Bronchial epithelial cell (primary cell): ENCODE measurements around the gene PSMD6. TPM values are rescaled to one million over a fixed set of nuclear protein-coding genes. Genes with fewer than 3 reads are reported as not detected.
A peak's percentile ranks its signal among the peaks of the same experiment; 100 is the strongest.

Source experiments
- DNase-seq: peaks from one replicate; pipeline ENCODE4 v3.0.0-alpha.2; 2010; ENCODE audit warnings: low read depth
- FAIRE-seq: peaks from 2 replicates; lab custom pipeline; 2011; peaks lifted over from hg19 to GRCh38; lab: Jason Lieb, UNC
- H3K27me3 ChIP-seq: 2 replicates; pipeline ENCODE4 v1.5.1; 2011; ENCODE audit warnings: low read length; ENCODE audit not compliant: control insufficient read depth, insufficient read depth
- H3K36me3 ChIP-seq: 2 replicates; pipeline ENCODE4 v1.5.1; 2011; ENCODE audit warnings: low read length; ENCODE audit not compliant: control insufficient read depth, insufficient read depth
- H3K4me3 ChIP-seq: 2 replicates; pipeline ENCODE4 v1.5.1; 2011; ENCODE audit warnings: mild to moderate bottlenecking, low read depth, low read length, control low read depth
- total RNA-seq: library from RNA; depleted of rRNA; stranded (reverse); fragments of >200 nt; gene quantifications from 2 replicates; pipeline ENCODE4 v1.2.1, GENCODE V29; 2014
- TF ChIP-seq, protein P1 (sequence below): IDR thresholded peaks from 2 replicates; pipeline ENCODE4 v1.5.1; 2011; ENCODE audit warnings: mild to moderate bottlenecking, moderate library complexity, low read length, control low read depth, inconsistent platforms; ENCODE audit not compliant: insufficient read depth, severe bottlenecking

The PSMD6 gene
- total RNA-seq, 1 donor from 2014 or later = 52.9 TPM

DNA sequence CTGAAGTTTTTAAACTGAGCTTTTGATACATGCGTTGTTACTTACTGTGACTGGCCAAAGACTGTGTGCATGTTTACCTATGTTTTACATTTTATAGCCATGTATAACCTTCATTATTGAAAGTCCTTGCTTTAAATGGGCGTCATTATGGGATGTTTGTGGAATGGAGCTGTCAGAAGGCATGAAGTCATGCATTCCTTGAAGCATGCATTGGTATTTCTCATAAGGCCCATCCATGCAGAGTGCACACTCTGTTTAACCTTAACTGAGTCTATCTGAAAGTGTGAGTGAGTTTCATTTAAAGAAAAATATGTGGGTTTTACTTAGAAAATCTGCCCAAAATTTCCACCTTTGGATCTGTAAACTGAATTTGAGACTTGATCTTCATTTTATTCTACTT is 51.1 kb downstream of the PSMD6 start:
- Histone ChIP-seq H3K27me3 (no peaks in the 10 kb centered on the region), H3K36me3 (peaks cover 1% of the 10 kb centered on the region), H3K4me3 (no peak overlapping the region)
- TF ChIP-seq, protein P1, sequence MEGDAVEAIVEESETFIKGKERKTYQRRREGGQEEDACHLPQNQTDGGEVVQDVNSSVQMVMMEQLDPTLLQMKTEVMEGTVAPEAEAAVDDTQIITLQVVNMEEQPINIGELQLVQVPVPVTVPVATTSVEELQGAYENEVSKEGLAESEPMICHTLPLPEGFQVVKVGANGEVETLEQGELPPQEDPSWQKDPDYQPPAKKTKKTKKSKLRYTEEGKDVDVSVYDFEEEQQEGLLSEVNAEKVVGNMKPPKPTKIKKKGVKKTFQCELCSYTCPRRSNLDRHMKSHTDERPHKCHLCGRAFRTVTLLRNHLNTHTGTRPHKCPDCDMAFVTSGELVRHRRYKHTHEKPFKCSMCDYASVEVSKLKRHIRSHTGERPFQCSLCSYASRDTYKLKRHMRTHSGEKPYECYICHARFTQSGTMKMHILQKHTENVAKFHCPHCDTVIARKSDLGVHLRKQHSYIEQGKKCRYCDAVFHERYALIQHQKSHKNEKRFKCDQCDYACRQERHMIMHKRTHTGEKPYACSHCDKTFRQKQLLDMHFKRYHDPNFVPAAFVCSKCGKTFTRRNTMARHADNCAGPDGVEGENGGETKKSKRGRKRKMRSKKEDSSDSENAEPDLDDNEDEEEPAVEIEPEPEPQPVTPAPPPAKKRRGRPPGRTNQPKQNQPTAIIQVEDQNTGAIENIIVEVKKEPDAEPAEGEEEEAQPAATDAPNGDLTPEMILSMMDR = no peak
- FAIRE-seq (no peak), DNase-seq (peak; percentile 43)

DNA sequence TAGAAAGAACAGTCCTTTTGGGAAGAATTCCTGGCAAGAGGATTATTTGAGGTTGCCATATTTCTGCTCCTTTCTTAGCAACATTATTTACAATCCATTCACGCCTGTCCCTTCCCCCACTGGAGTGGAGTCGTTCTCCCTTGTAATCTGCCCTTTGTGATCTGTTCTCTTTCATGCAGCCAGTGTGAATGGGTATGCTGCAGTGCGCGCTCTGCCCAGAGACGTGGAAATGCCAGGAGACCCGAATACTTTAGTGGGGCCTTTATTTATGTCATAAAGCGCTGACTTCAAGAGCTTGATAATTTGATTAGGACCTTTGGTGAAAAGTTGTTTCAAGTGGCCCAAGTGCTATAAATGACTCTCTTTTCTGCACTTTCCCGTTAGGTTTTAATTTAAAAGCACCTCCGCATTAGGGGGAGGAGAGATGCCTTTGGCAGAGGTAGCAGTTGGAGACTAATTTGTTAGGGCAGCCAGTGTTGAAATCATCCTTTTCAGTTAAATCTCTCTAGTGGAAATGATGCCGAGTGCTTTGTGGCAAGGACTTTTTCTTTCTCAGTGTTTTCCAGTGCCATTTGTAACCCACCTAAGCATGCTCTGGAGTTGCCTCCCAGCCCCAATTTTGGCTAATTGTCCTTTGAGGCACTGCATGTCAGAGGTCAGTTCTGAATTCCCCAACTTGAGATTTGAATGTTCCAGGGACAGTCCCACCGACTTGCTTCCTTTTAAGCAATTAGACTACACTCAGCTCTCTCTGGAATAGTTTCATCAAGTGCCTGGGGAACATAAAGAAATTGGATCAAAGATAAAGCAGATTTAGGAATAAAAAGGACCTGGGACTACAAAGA is 52.4 kb downstream of the PSMD6 start:
- no peak for FAIRE-seq
- TF ChIP-seq, protein P1 = no peak
- Histone ChIP-seq H3K4me3 (no peak overlapping the region), H3K27me3 (no peaks in the 10 kb centered on the region), H3K36me3 (peaks cover 1% of the 10 kb centered on the region)
- DNase-seq = no peak

DNA sequence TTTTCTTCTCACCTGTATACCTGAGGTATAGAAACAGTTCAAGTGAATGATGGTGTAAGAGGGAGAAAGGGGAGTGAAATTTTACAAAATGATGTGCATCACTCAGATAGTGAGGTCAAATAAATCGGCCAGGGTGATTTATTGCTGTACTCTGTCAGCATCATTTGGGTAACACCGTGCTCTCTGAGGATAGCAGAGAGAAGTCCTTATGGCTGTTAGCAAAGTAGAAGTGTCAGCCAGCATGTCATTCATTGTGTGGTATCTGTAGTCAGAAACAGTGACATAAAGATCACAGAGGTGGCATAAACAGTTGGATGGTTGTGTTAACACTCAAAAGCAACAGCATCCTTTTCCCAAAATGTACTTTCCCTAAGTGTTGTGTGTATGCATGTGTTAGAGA is 53.4 kb downstream of the PSMD6 start:
- Histone ChIP-seq H3K4me3 (no peak overlapping the region), H3K36me3 (peaks cover 1% of the 10 kb centered on the region), H3K27me3 (no peaks in the 10 kb centered on the region)
- TF ChIP-seq, protein P1 = no peak
- FAIRE-seq (peak; percentile 7), DNase-seq (no peak)

DNA sequence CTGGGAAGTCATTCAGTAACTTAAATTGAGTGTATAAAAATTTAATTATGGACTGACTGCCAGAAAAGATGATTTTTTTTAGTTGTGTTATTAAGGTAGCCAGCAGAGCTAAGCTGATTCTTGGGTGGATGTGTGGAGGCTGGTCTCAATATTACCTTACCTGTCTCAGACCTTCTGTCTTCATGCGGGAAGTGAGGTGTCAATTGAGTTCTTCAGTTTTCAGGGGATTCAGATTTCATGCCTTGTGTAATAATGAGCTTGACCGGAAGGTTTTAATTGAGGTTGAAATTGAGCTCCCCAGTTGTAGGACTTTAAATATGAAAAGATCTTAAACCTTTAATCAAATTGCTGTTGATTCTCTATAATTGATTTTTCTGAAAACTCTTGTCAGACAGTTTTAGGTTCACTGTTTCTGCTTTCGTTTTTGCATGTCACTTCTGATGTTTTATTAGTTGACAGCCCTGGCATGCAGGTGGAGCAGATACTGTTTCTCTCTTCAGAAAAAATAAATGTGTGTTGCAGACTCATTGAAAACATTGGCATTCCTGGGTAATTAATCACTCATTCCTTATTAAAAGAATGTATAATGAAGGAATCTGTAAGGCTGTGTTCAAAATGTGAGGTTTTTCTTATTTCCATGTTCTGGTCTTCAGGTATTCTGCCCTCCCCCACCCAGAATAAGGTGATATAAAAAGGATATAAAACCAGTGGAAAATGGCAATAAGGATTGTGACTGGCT is 54.5 kb downstream of the PSMD6 start:
- Histone ChIP-seq H3K36me3 (peaks cover 1% of the 10 kb centered on the region), H3K27me3 (no peaks in the 10 kb centered on the region), H3K4me3 (no peak overlapping the region)
- no peak for FAIRE-seq
- DNase-seq = peak; percentile 60
- TF ChIP-seq, protein P1 = no peak

DNA sequence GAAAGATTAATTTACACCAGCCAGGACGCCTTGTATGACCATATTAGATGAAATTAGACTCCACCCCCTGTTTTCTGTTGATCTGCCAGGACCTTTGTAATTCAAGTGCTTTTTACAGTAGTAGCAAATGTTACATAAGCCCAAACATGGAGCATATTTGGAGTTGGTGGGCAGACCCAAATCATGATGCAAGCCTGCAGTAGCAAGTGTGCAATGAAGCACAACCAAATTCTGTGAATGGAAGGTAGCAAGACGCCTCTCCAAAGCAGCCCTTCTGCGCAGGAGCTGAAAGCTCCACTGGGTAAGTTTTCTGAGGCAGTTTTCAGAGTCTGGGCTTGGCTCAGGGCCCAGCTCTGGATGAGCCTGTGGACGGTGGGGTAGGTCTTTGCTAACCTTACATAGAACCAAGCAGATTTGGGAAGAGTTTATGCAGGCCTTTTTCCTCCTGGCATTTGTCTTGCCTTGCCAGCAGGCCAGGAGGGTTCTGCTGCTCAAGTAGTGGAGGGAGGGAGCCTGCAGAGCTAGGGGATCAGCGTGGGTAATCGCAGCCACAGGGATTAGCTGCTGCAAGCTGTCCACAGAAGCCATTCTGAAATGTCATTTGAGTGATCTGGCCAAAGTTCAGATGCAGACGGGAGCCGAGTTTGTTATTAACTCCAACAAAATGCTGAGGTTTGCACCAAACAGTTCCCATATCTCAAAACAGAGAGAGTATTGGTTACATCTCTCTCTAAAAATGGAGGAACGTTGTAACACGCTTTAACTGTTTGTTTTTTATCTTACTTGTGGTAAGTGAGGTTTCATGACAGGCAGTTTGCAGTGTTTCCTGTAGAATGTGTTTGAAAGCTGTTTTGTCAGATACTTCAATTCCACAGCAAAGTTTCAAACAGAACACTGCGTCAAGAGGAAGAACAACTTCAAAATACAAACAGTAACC is 55.4 kb downstream of the PSMD6 start:
- DNase-seq (peak; percentile 39), FAIRE-seq (no peak)
- no peaks in the 10 kb centered on the region for H3K27me3 ChIP-seq
- TF ChIP-seq, protein P1 = no peak
- no peak overlapping the region for H3K4me3 ChIP-seq
- H3K36me3 ChIP-seq = peaks cover 1% of the 10 kb centered on the region
